ENCODE measurements around the gene ANXA11. TPM values are rescaled to one million over a fixed set of nuclear protein-coding genes. Genes with fewer than 3 reads are reported as not detected.
"Not testable (repeated sequence)": the region's sequence is repeated elsewhere in the genome, so short reads cannot be mapped to it uniquely, and the experiment has no call there.

Gene ANXA11
- total RNA-seq, 1 experiment from 2014 or later = 56.0 TPM

DNA sequence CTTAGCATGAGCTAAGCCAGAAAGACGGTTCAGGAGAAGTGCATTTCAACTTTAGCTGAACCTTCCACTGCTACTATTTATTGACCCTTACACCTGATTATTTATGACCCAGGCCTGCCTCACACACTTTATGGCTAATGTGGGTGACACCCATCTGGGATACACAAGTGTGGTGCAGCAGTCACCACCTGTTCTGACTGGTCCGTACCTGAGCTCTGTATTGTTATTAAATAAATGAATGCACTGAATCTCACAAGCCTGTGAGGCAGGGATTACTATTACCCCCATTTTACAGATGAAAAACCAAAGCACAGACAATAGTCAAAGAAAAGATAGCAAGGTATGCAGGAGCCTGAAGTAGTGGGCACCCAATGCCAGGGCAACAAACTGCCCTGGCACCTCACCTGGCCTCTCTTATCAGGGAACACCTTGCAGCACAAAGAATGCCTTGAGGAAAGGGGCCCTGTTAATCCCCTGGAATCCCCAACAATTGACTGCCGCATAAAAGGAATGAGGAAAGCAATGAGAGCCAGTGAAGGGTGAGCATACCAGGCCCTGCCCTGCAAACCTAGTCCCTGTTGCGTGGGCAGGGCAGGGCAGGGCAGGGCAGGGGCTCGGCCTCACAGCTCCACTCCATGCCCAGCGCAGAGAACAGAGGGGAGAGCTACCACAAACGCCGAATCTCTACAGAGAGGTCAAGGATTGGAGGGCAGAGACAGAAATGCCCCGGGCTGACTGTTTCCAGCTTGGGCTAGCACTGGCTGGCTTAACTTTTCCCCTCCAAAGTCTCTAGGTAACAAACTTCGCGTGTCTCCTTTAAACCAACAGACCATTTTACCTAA lies 1.3 kb downstream of the ANXA11 start:
- Histone ChIP-seq H3K9ac (ENCODE audit: low read length) (peak overlapping the region; percentile 94), H3K4me3 (ENCODE audit: low read length) (peak overlapping the region; percentile 78), H4K20me1 (ENCODE audit: insufficient read depth, low read depth, low read length) (peaks cover 6% of the 10 kb centered on the region; the same call in 1 of the 2 replicates), H3K9me3 (ENCODE audit: low read length) (no peaks in the 10 kb centered on the region), H2AFZ (ENCODE audit: low read length) (no peak overlapping the region), H3K27ac (ENCODE audit: low read length) (peak overlapping the region; percentile 19), H3K9me2 (replicated peaks; ENCODE audit: insufficient read depth, low read length) (no peaks in the 10 kb centered on the region), H3K4me2 (ENCODE audit: low read depth, low read length, poor library complexity, severe bottlenecking) (peak overlapping the region; percentile 69), H3K4me1 (ENCODE audit: low read length) (peaks cover 34% of the 10 kb centered on the region), H3K79me2 (ENCODE audit: low read length) (peaks cover 62% of the 10 kb centered on the region), H3K36me3 (ENCODE audit: insufficient read depth, low read length) (no peaks in the 10 kb centered on the region), H3K27me3 (ENCODE audit: low read length) (no peaks in the 10 kb centered on the region)
- DNase-seq = peak; percentile 57

DNA sequence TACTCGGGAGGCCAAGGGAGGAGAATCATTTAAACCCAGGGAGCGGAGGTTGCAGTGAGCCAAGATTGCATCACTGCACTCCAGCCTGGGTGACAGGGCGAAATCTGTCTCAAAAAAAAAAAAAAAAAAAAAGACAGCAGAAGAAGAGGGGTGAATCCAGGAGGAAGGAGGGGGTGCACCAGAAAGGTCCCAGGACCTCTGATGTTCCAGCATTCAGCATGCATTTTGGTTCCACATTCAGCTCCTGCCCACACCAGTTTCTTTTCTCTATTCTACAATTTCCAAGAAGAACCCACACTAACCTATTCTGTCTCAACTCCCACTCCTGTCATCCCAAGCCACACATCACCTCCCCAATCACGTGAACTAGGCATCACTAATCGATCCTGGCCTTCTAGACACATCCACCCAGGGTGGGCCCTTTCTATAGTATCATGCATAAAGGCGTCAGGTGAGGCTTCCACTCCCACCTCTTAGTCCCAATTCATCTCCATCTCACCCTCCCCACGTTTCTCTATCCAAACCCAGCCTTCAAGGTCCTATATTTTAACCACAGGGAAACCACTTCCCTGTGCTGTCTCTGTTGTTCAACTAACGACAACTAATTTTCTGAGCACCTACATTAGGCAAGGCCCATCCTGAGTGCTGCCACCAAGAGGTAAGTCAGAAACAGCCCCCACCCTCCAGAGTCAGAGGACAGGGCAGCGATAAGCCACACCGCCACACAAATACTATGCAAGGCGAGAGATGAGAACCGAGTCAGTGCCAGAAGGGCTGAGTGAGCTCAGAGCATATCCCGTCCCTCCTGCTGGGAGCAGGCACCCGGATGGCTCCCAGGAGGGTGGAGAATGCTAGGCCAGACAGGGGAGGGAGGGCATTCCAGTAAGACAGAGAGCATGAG lies 2.2 kb downstream of the ANXA11 start:
- Histone ChIP-seq H3K9me2 (replicated peaks; ENCODE audit: insufficient read depth, low read length) (no peaks in the 10 kb centered on the region), H3K4me3 (ENCODE audit: low read length) (peak overlapping the region; percentile 78), H4K20me1 (ENCODE audit: insufficient read depth, low read depth, low read length) (peaks cover 8% of the 10 kb centered on the region; the same call in 1 of the 2 replicates), H3K4me1 (ENCODE audit: low read length) (peaks cover 34% of the 10 kb centered on the region), H3K27ac (ENCODE audit: low read length) (peak overlapping the region; percentile 19), H3K4me2 (ENCODE audit: low read depth, low read length, poor library complexity, severe bottlenecking) (peak overlapping the region; percentile 69), H3K27me3 (ENCODE audit: low read length) (no peaks in the 10 kb centered on the region), H3K9me3 (ENCODE audit: low read length) (no peaks in the 10 kb centered on the region), H3K36me3 (ENCODE audit: insufficient read depth, low read length) (no peaks in the 10 kb centered on the region), H3K79me2 (ENCODE audit: low read length) (peaks cover 71% of the 10 kb centered on the region), H2AFZ (ENCODE audit: low read length) (no peak overlapping the region), H3K9ac (ENCODE audit: low read length) (peak overlapping the region; percentile 94)
- DNase-seq = peak; percentile 81

DNA sequence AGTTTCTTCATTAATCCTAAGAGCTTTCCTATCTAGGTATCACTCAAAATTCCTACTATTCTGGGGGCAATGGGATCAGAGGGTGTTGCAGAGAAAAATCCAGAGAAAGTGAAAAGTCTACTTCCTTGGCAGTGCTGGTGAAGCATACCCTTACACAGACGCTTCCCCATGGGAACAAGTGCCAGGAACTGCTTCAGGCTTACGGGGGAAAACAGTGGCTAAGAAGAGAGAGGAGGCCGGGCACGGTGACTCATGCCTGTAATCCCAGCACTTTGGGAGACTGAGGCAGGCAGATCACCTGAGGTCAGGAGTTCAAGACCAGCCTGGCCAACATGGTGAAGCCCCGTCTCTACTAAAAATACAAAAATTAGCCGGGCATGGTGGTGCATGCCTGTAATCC lies 2.8 kb downstream of the ANXA11 start:
- peak; percentile 16 for DNase-seq
- H3K36me3 ChIP-seq (ENCODE audit: insufficient read depth, low read length); H3K27me3 ChIP-seq (ENCODE audit: low read length); H3K9me3 ChIP-seq (ENCODE audit: low read length); H3K9me2 ChIP-seq (replicated peaks; ENCODE audit: insufficient read depth, low read length); H3K27ac ChIP-seq (ENCODE audit: low read length); H2AFZ ChIP-seq (ENCODE audit: low read length): not testable (repeated sequence)
- peak overlapping the region; percentile 69 for H3K4me2 ChIP-seq (ENCODE audit: low read depth, low read length, poor library complexity, severe bottlenecking)
- H3K4me1 ChIP-seq (ENCODE audit: low read length) = peaks cover 34% of the 10 kb centered on the region
- H3K79me2 ChIP-seq (ENCODE audit: low read length) = peaks cover 78% of the 10 kb centered on the region
- peak overlapping the region; percentile 78; the same call in 1 of the 2 replicates for H3K4me3 ChIP-seq (ENCODE audit: low read length)
- H4K20me1 ChIP-seq (ENCODE audit: insufficient read depth, low read depth, low read length) = peaks cover 11% of the 10 kb centered on the region; the same call in 1 of the 2 replicates
- peak overlapping the region; percentile 2; the same call in 1 of the 2 replicates for H3K9ac ChIP-seq (ENCODE audit: low read length)

DNA sequence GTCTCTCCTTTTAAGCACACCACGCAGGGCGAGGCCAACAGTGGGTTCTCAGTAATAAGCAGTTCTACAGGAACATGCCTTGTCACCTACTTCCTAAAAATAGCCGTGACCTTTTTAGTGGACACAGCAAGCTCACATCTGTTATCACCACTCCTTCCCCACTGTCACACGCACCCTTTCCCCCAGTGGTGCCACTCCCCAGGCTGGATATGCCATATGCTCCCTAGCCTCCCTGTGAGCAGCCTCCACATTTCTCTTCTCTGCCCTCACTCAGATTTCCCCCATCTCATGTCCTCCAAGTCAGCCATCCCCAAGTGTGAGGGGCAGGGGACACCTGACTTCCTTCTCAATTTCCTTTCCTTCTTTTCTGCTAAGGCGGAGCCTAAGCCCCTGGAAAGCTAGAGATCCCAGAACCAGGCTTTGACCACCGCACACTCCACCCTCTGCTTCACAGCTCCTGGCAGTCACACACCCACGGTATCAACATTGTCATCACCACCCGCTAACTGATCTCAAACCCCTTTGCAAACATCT lies 3.7 kb downstream of the ANXA11 start:
- H3K4me2 ChIP-seq (ENCODE audit: low read depth, low read length, poor library complexity, severe bottlenecking) = peak overlapping the region; percentile 69
- H3K36me3 ChIP-seq (ENCODE audit: insufficient read depth, low read length) = no peaks in the 10 kb centered on the region
- no peak overlapping the region for H3K27ac ChIP-seq (ENCODE audit: low read length)
- H3K9me3 ChIP-seq (ENCODE audit: low read length) = no peaks in the 10 kb centered on the region
- no peaks in the 10 kb centered on the region for H3K9me2 ChIP-seq (replicated peaks; ENCODE audit: insufficient read depth, low read length)
- H3K4me3 ChIP-seq (ENCODE audit: low read length) = no peak overlapping the region
- no peaks in the 10 kb centered on the region for H3K27me3 ChIP-seq (ENCODE audit: low read length)
- no peak overlapping the region for H3K9ac ChIP-seq (ENCODE audit: low read length)
- H3K79me2 ChIP-seq (ENCODE audit: low read length) = peaks cover 86% of the 10 kb centered on the region
- H2AFZ ChIP-seq (ENCODE audit: low read length) = no peak overlapping the region
- no peak for DNase-seq
- H3K4me1 ChIP-seq (ENCODE audit: low read length) = peaks cover 41% of the 10 kb centered on the region
- peaks cover 11% of the 10 kb centered on the region; the same call in 1 of the 2 replicates for H4K20me1 ChIP-seq (ENCODE audit: insufficient read depth, low read depth, low read length)

DNA sequence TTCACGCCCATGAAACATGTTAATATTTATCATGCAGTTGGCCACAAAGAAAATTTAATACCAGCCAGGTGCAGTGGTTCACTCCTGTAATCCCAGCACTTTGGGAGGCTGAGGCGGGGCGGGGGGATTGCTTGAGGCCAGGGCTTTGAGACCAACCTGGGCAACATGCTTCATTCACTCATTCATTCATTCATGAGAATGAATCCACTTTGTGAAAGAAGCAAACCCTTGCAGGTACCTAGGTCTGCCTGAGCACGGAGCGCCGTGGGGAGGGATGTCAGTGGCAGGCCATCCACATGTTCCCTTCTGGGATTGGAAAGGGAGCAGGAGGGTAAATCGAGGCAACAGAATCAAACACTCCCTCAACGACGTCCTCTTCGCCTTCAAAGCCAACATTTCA lies 4.7 kb downstream of the ANXA11 start:
- Histone ChIP-seq H3K9me3 (ENCODE audit: low read length) (no peaks in the 10 kb centered on the region), H3K36me3 (ENCODE audit: insufficient read depth, low read length) (peaks cover 2% of the 10 kb centered on the region; the same call in 1 of the 2 replicates), H3K4me3 (ENCODE audit: low read length) (no peak overlapping the region), H4K20me1 (ENCODE audit: insufficient read depth, low read depth, low read length) (peaks cover 11% of the 10 kb centered on the region; the same call in 1 of the 2 replicates), H3K4me1 (ENCODE audit: low read length) (peaks cover 40% of the 10 kb centered on the region), H3K27me3 (ENCODE audit: low read length) (no peaks in the 10 kb centered on the region), H3K79me2 (ENCODE audit: low read length) (peaks cover 96% of the 10 kb centered on the region), H3K4me2 (ENCODE audit: low read depth, low read length, poor library complexity, severe bottlenecking) (no peak overlapping the region), H3K27ac (ENCODE audit: low read length) (no peak overlapping the region), H2AFZ (ENCODE audit: low read length) (no peak overlapping the region), H3K9me2 (replicated peaks; ENCODE audit: insufficient read depth, low read length) (no peaks in the 10 kb centered on the region), H3K9ac (ENCODE audit: low read length) (no peak overlapping the region)
- DNase-seq = no peak

DNA sequence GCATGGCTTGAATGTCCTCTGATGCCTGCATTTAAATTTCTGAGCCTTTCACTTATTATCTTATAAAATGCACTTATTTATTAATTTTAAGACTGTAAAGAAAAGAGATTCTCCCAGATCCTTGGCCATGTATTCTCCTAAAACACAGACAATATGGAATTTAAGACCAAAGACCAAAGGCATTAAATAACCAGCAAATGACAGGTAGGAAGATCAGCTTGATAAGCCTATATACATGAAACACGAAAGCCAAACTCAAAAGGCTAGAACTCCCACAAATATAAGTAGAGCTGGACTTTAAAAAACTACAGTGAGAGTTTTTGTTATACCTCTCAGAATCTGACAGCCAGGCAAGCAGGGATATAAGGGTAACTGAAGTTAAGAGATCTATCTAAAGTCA lies 5.1 kb downstream of the ANXA11 start:
- no peak overlapping the region for H3K4me2 ChIP-seq (ENCODE audit: low read depth, low read length, poor library complexity, severe bottlenecking)
- H3K4me1 ChIP-seq (ENCODE audit: low read length) = peaks cover 40% of the 10 kb centered on the region
- H3K9ac ChIP-seq (ENCODE audit: low read length) = no peak overlapping the region

DNA sequence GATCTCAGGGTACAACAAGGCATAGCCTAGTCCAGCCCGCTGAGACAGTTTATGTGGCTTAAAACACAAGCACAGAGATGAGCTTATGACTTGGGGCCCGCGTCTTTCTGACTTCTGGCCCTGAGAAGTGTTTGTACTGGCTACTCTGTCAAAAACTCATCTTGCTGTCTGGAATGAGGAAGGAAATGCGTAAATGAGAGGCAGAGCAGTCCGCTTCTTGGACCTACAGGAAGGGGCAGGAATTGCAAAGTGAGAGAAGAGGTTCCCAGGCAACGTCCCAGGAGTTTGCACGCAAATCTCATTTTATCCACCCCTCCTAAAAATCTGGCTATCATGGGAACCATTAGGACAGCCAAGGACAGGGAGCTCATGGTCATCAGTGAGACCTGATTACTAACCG lies 5.5 kb downstream of the ANXA11 start:
- Histone ChIP-seq H3K9ac (ENCODE audit: low read length) (no peak overlapping the region), H3K9me2 (replicated peaks; ENCODE audit: insufficient read depth, low read length) (no peaks in the 10 kb centered on the region), H3K4me2 (ENCODE audit: low read depth, low read length, poor library complexity, severe bottlenecking) (no peak overlapping the region), H4K20me1 (ENCODE audit: insufficient read depth, low read depth, low read length) (peaks cover 11% of the 10 kb centered on the region; the same call in 1 of the 2 replicates), H3K27ac (ENCODE audit: low read length) (no peak overlapping the region), H3K4me1 (ENCODE audit: low read length) (peaks cover 40% of the 10 kb centered on the region), H3K4me3 (ENCODE audit: low read length) (no peak overlapping the region), H2AFZ (ENCODE audit: low read length) (no peak overlapping the region), H3K27me3 (ENCODE audit: low read length) (no peaks in the 10 kb centered on the region), H3K9me3 (ENCODE audit: low read length) (no peaks in the 10 kb centered on the region), H3K36me3 (ENCODE audit: insufficient read depth, low read length) (peaks cover 2% of the 10 kb centered on the region; the same call in 1 of the 2 replicates), H3K79me2 (ENCODE audit: low read length) (peaks cover 100% of the 10 kb centered on the region)
- no peak for DNase-seq

More for the DNA sequence above, 5.1 kb downstream of the ANXA11 start:
- no peak for DNase-seq
- no peaks in the 10 kb centered on the region for H3K27me3 ChIP-seq (ENCODE audit: low read length)
- H4K20me1 ChIP-seq (ENCODE audit: insufficient read depth, low read depth, low read length) = peaks cover 11% of the 10 kb centered on the region; the same call in 1 of the 2 replicates
- no peaks in the 10 kb centered on the region for H3K9me2 ChIP-seq (replicated peaks; ENCODE audit: insufficient read depth, low read length)
- no peaks in the 10 kb centered on the region for H3K9me3 ChIP-seq (ENCODE audit: low read length)
- no peak overlapping the region for H2AFZ ChIP-seq (ENCODE audit: low read length)
- H3K27ac ChIP-seq (ENCODE audit: low read length) = no peak overlapping the region
- peaks cover 100% of the 10 kb centered on the region for H3K79me2 ChIP-seq (ENCODE audit: low read length)
- H3K4me3 ChIP-seq (ENCODE audit: low read length) = no peak overlapping the region
- H3K36me3 ChIP-seq (ENCODE audit: insufficient read depth, low read length) = peaks cover 2% of the 10 kb centered on the region; the same call in 1 of the 2 replicates

Measured in Karpas-422 (cell line).